GM12878 (cell line): Measurements from ENCODE around the gene VMP1. TPM values are rescaled to one million over a fixed set of nuclear protein-coding genes. Genes with fewer than 3 reads are reported as not detected.

Source experiments
- ATAC-seq: fragments of 200-7000 bp; cut with Tn5 transposase; 3 replicates; pipeline ENCODE4 v1.9.1; 2020; ENCODE audit warnings: mild to moderate bottlenecking, moderate library complexity
- BruUV-seq: library from RNA; stranded (reverse); fragments of 400-500 nt; replicated peaks from 2 replicates; lab custom pipeline; 2021; lab: Mats Ljungman, UMichigan
- CTCF ChIA-PET: fragments of 300-600 bp; sonication (Branson Sonifier 250); formaldehyde crosslinking; extraction: SDS; loops from one replicate; lab custom pipeline; 2021; ENCODE audit warnings: inconsistent platforms; lab: Yijun Ruan, JAX
- POLR2A ChIA-PET: fragments of 350-600 bp; formaldehyde crosslinking; extraction: SDS; loops from one replicate; lab custom pipeline; 2021; ENCODE audit warnings: inconsistent platforms; lab: Charles Lee
- RAD21 ChIA-PET: fragments of 300-600 bp; sonication (Branson Sonifier 250); formaldehyde crosslinking; loops from one replicate; lab custom pipeline; 2023; ENCODE audit warnings: antibody characterized with exemption; ENCODE audit not compliant: unreplicated experiment; lab: Charles Lee
- SMC1A ChIA-PET: fragments of 300-600 bp; sonication (Branson Sonifier 250); formaldehyde crosslinking; loops from one replicate; lab custom pipeline; 2023; ENCODE audit not compliant: unreplicated experiment, uncharacterized antibody; lab: Charles Lee
- DNase-seq: peaks from one replicate; pipeline ENCODE4 v3.0.0-alpha.2; 2011; ENCODE audit warnings: low read depth, low spot score
- FAIRE-seq: peaks from 3 replicates; lab custom pipeline; 2011; peaks lifted over from hg19 to GRCh38; lab: Jason Lieb, UNC
- H2AFZ ChIP-seq: 2 replicates; pipeline ENCODE4 v1.6.0; 2011; ENCODE audit warnings: low read depth, low read length, control low read depth; ENCODE audit not compliant: control insufficient read depth
- H3K27ac ChIP-seq: 2 replicates; pipeline ENCODE4 v1.5.1; 2011; ENCODE audit warnings: control low read depth; ENCODE audit not compliant: control insufficient read depth, insufficient read depth
- H3K27me3 ChIP-seq, 2 experiments: replicated peaks in 1 of 2; 2 replicates each; pipeline versions ENCODE4 v1.6.0 to v1.6.1; 2011; ENCODE audit warnings: low read length in 1 of 2; ENCODE audit not compliant: control insufficient read depth in 2 of 2, insufficient read depth in 2 of 2
- H3K36me3 ChIP-seq, 2 experiments: 2 replicates each; pipeline ENCODE4 v1.5.1; 2011; ENCODE audit warnings: low read length in 1 of 2; ENCODE audit not compliant: control insufficient read depth in 2 of 2, insufficient read depth in 2 of 2
- H3K4me1 ChIP-seq: 2 replicates; pipeline ENCODE4 v1.6.1; 2011; ENCODE audit warnings: mild to moderate bottlenecking, low read length, moderate library complexity, mixed read lengths; ENCODE audit not compliant: control insufficient read depth, insufficient read depth
- H3K4me2 ChIP-seq: 2 replicates; pipeline ENCODE4 v1.6.0; 2011; ENCODE audit warnings: control low read depth; ENCODE audit not compliant: control insufficient read depth, insufficient read depth
- H3K4me3 ChIP-seq: fragments of 200-600 bp; sonication (generic); 2 replicates; pipeline ENCODE4 v1.5.1; 2016
- H3K79me2 ChIP-seq: 2 replicates; pipeline ENCODE4 v1.6.0; 2011; ENCODE audit warnings: low read length; ENCODE audit not compliant: control insufficient read depth, insufficient read depth
- H3K9ac ChIP-seq: 2 replicates; pipeline ENCODE4 v1.8.0; 2011; ENCODE audit warnings: low read length, control low read depth, mixed read lengths; ENCODE audit not compliant: control insufficient read depth, insufficient read depth
- H3K9me3 ChIP-seq: replicated peaks from 3 replicates; pipeline ENCODE4 v1.5.1; 2011; ENCODE audit warnings: mild to moderate bottlenecking, low read length; ENCODE audit not compliant: control insufficient read depth, insufficient read depth
- H4K20me1 ChIP-seq: 2 replicates; pipeline ENCODE4 v1.6.0; 2011; ENCODE audit not compliant: control insufficient read depth, insufficient read depth
- ATF2 ChIP-seq: IDR thresholded peaks from 2 replicates; pipeline ENCODE4 v1.6.1; 2012; ENCODE audit warnings: low read length, inconsistent platforms
- FOS ChIP-seq: IDR thresholded peaks from 3 replicates; pipeline ENCODE4 v1.6.1; 2011; ENCODE audit warnings: borderline replicate concordance; ENCODE audit not compliant: insufficient read length; ENCODE audit errors: extremely low read depth
- FOXM1 ChIP-seq: IDR thresholded peaks from 2 replicates; pipeline ENCODE4 v1.6.1; 2012; ENCODE audit warnings: low read depth, mild to moderate bottlenecking, inconsistent platforms, low read length, moderate library complexity
- HDAC2 ChIP-seq: fragments of 200-600 bp; sonication (generic); IDR thresholded peaks from 2 replicates; pipeline ENCODE4 v1.6.1; 2017
- HDAC6 ChIP-seq: fragments of 200-600 bp; sonication (generic); IDR thresholded peaks from one replicate; pipeline ENCODE4 v1.8.0; 2017; ENCODE audit warnings: antibody characterized with exemption; ENCODE audit not compliant: unreplicated experiment
- IKZF1 ChIP-seq: fragments of 450-650 bp; conservative IDR thresholded peaks from 2 replicates; pipeline ENCODE4 v1.6.1; 2017; ENCODE audit warnings: antibody characterized with exemption, mild to moderate bottlenecking
- MTA2 ChIP-seq: fragments of 450-650 bp; IDR thresholded peaks from 2 replicates; pipeline ENCODE4 v1.6.1; 2016; ENCODE audit warnings: low read depth, mild to moderate bottlenecking, moderate library complexity
- MYB ChIP-seq: fragments of 150-350 bp; IDR thresholded peaks from 2 replicates; pipeline ENCODE4 v1.6.1; 2014; ENCODE audit warnings: mild to moderate bottlenecking, low read depth, low read length, borderline replicate concordance
- MYC ChIP-seq: IDR thresholded peaks from 2 replicates; pipeline ENCODE4 v1.6.1; 2011; ENCODE audit warnings: mild to moderate bottlenecking, low read length, moderate library complexity, inconsistent platforms; ENCODE audit not compliant: insufficient read depth, insufficient replicate concordance, insufficient read length, severe bottlenecking
- NFYA ChIP-seq: IDR thresholded peaks from 2 replicates; pipeline ENCODE4 v1.6.1; 2011; ENCODE audit warnings: low read depth, mild to moderate bottlenecking, low read length, improper control_type of control experiment, borderline replicate concordance
- RUNX3 ChIP-seq: IDR thresholded peaks from 2 replicates; pipeline ENCODE4 v1.6.1; 2012; ENCODE audit warnings: low read length, inconsistent platforms
- SREBF2 ChIP-seq: IDR thresholded peaks from 2 replicates; pipeline ENCODE4 v1.6.1; 2012; ENCODE audit warnings: mild to moderate bottlenecking, low read length
- ZBTB33 ChIP-seq: fragments of 450-650 bp; IDR thresholded peaks from 2 replicates; pipeline ENCODE4 v1.6.1; 2017; ENCODE audit warnings: mild to moderate bottlenecking
- ZNF207 ChIP-seq: fragments of 450-650 bp; IDR thresholded peaks from 2 replicates; pipeline ENCODE4 v1.6.1; 2014; ENCODE audit warnings: antibody characterized with exemption, mild to moderate bottlenecking, borderline replicate concordance
- ZZZ3 ChIP-seq: IDR thresholded peaks from 2 replicates; pipeline ENCODE4 v1.6.1; 2011; ENCODE audit warnings: low read depth; ENCODE audit not compliant: control insufficient read depth, insufficient read length
- WGBS: methylation state at CpG from one replicate; pipeline ENCODE4 v1.1.6; 2016; ENCODE audit warnings: low lambda C conversion rate; ENCODE audit not compliant: insufficient replicate concordance, insufficient coverage; ENCODE audit errors: missing lambda C conversion rate; 5-methylcytosine and 5-hydroxymethylcytosine counted together
- in situ Hi-C: fragments of 300-500 bp; cut with MboI; formaldehyde crosslinking; loops from 9 replicates; pipeline ENCODE4 v1.14.3; 2018; ENCODE audit warnings: mixed read lengths
- intact Hi-C: fragments of 100-400 bp; cut with micrococcal nuclease; formaldehyde crosslinking; loops from one replicate; pipeline ENCODE4 v1.14.2; 2022; ENCODE audit not compliant: unreplicated experiment
- polyA plus RNA-seq, 11 experiments: library from polyadenylated mRNA; depleted of rRNA in 4 of 11; unstranded in 6 of 11; stranded (reverse) in 5 of 11; fragments of >200 nt; fragmentation: Nextera tagmentation in 4 of 11; fragmentation: Illumina TruSeq in 1 of 11; extraction: Ambion mirVana in 4 of 11; extraction: Trizol in 1 of 11; gene quantifications; 1 replicate in 1 of 11; 2 replicates in 10 of 11; pipeline versions ENCODE4 v1.2.1 to v1.2.3, GENCODE V29; 2011 to 2016; ENCODE audit warnings: inconsistent platforms in 2 of 11, missing spikeins in 2 of 11, low read depth in 1 of 11
- total RNA-seq, 4 experiments: library from RNA; depleted of rRNA in 3 of 4; stranded (reverse); fragments of >200 nt in 3 of 4; fragmentation: Illumina TruSeq in 1 of 4; extraction: Trizol in 1 of 4; gene quantifications; 2 replicates each; pipeline versions ENCODE4 v1.2.1 to v1.2.3, GENCODE V29; 2013 to 2021

VMP1 gene
- total and polyA plus RNA-seq, 10 of the 15 experiments (the other 5 are each of a cell fraction or from before 2014, with no cell fraction given), result 88.4 to 199 (median 132) TPM

DNA sequence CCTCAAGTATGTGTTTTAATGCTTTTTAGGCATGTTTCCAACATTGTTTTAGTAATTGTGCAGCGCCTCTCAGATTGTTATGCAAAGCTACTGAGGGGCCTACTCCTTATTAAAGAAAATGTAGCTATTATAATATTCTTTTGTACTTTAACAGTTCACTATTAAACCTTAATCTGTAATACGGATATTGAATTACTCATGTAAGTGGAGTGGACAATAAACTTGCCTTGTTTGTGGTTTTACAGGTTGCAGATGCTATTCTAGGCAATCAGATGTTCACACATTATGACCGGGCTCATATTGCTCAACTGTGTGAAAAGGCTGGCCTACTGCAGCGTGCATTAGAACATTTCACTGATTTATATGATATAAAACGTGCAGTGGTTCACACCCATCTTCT, 41.2 kb upstream of the VMP1 start:
- ChIA-PET CTCF (no interaction called here), RAD21 (no interaction called here), POLR2A (no interaction called here), SMC1A (interaction anchor here (0.5 to 1.2 kb wide), 3 partner anchors 20 to 137 kb away, joined by 3 read pairs; no protein-coding TSS in a partner anchor)
- Histone ChIP-seq H3K9me3 (no peaks in the 10 kb centered on the region), H3K4me1 (peaks cover 8% of the 10 kb centered on the region), H2AFZ (no peak overlapping the region), H3K4me3 (no peak overlapping the region), H3K27me3 (no peaks in the 10 kb centered on the region), H3K27ac (no peak overlapping the region), H3K4me2 (no peak overlapping the region), H3K79me2 (peaks cover under 1% of the 10 kb centered on the region), H3K36me3 (peaks cover 2 to 47% of the 10 kb centered on the region in 2 experiments), H4K20me1 (no peaks in the 10 kb centered on the region), H3K9ac (no peak overlapping the region)
- no peak for FAIRE-seq
- TF ChIP-seq ZNF207, result no peak
- peak; percentile 14; the same call in 1 of the 2 replicates for TF ChIP-seq RUNX3
- in situ Hi-C loops, result no loop called here
- no peak for ATAC-seq
- BruUV-seq, result no TSS peak
- no peak for DNase-seq
- WGBS, result 63% methylated on average over 5 of the region's 5 CpGs
- intact Hi-C loops, result no loop called here

- Histone ChIP-seq H3K4me3 (no peak overlapping the region), H3K36me3 (peaks cover 5 to 48% of the 10 kb centered on the region in 2 experiments), H3K4me1 (peaks cover 8% of the 10 kb centered on the region), H3K79me2 (peaks cover 6% of the 10 kb centered on the region), H3K27ac (peak overlapping the region; percentile 52; the same call in 1 of the 2 replicates), H3K9me3 (no peaks in the 10 kb centered on the region), H4K20me1 (no peaks in the 10 kb centered on the region), H3K9ac (no peak overlapping the region), H2AFZ (no peak overlapping the region), H3K4me2 (peak overlapping the region; percentile 38), H3K27me3 (no peaks in the 10 kb centered on the region)
- no TSS peak for BruUV-seq
- RAD21 ChIA-PET, result interaction anchor here (1.0 to 3.4 kb wide), 5 partner anchors 26 to 449 kb away, joined by 3 to 29 read pairs (median 12); partner anchors contain the start of genes CLTC and GDPD1
- in situ Hi-C loops (no loop called here), intact Hi-C loops (no loop called here)
- SMC1A ChIA-PET, result interaction anchor here (0.9 to 5.8 kb wide), 15 partner anchors 8 to 358 kb away, joined by 3 to 70 read pairs (median 4); partner anchors contain the start of gene CLTC
- DNase-seq (no peak), ATAC-seq (no peak), FAIRE-seq (no peak)
- POLR2A ChIA-PET, result interaction anchor here (0.9 to 2.6 kb wide), 2 partner anchors 47 to 49 kb away, joined by 3 to 23 read pairs; partner anchors contain the start of gene CLTC
- WGBS, result 0% methylated on average over 3 of the region's 3 CpGs
- CTCF ChIA-PET, result interaction anchor here (1.4 to 3.7 kb wide), 2 partner anchors 18 to 105 kb away, joined by 3 to 11 read pairs; no protein-coding TSS in a partner anchor
- TF ChIP-seq FOXM1, result no peak
- TF ChIP-seq MYB, result no peak
- no peak for TF ChIP-seq FOS
- TF ChIP-seq HDAC2, result no peak
- no peak for TF ChIP-seq MYC
- TF ChIP-seq ZBTB33, result no peak
- TF ChIP-seq SREBF2, result no peak
- TF ChIP-seq NFYA, result no peak
- TF ChIP-seq IKZF1, result no peak
- TF ChIP-seq ZZZ3, result no peak
- no peak for TF ChIP-seq MTA2
- TF ChIP-seq HDAC6, result no peak
- no peak for TF ChIP-seq ATF2
Observed at GRCh38 chr17:59668816-59669215, 38.6 kb upstream of the VMP1 start.
